Left ventricle myocardium inferior (tissue), 1 donor: ENCODE results near the gene GLA. TPM values are rescaled to one million over a fixed set of nuclear protein-coding genes. Genes with fewer than 3 reads are reported as not detected.
A peak's percentile ranks its signal among the peaks of the same experiment; 100 is the strongest.

ENCODE experiments used
- DNase-seq: peaks from one replicate; pipeline ENCODE4 v3.0.0-alpha.2; 2020
- H3K27ac ChIP-seq: fragments of 200-600 bp; replicated peaks from 2 replicates; pipeline ENCODE4 v1.8.0; 2021
- H3K27me3 ChIP-seq: fragments of 200-600 bp; 2 replicates; pipeline ENCODE4 v1.8.0; 2021; ENCODE audit warnings: low read depth
- H3K36me3 ChIP-seq: fragments of 200-600 bp; 2 replicates; pipeline ENCODE4 v1.8.0; 2021
- H3K4me1 ChIP-seq: fragments of 200-600 bp; 2 replicates; pipeline ENCODE4 v1.8.0; 2021
- H3K4me3 ChIP-seq: fragments of 200-600 bp; 2 replicates; pipeline ENCODE4 v1.8.0; 2021; ENCODE audit warnings: mild to moderate bottlenecking, moderate library complexity
- H3K9me3 ChIP-seq: fragments of 200-600 bp; replicated peaks from 2 replicates; pipeline ENCODE4 v1.8.0; 2021
- CTCF ChIP-seq: fragments of 200-600 bp; IDR thresholded peaks from 2 replicates; pipeline ENCODE4 v1.8.0; 2021; ENCODE audit warnings: antibody characterized with exemption, mild to moderate bottlenecking, borderline replicate concordance
- intact Hi-C: fragments of 100-400 bp; cut with micrococcal nuclease; formaldehyde crosslinking; loops from one replicate; pipeline ENCODE4 v1.11.0; 2022
- total RNA-seq: library from RNA; stranded (reverse); fragmentation: NEBNext Ultra II Directional; extraction: Animal tissue kit (Norgen Biotek cat#: 25700); gene quantifications from one replicate; pipeline ENCODE4 v1.2.1, GENCODE V29; 2021
- donor health status: DM: no; HTN: yes; CAD: no; lungs with severe emphysema.

The GLA gene
- total RNA-seq, 1 donor from 2014 or later: 10.8 TPM

- no peak for TF ChIP-seq CTCF
- Histone ChIP-seq H3K4me1 (peaks cover 15% of the 10 kb centered on the region), H3K27me3 (no peaks in the 10 kb centered on the region), H3K36me3 (no peaks in the 10 kb centered on the region), H3K27ac (peak overlapping the region; percentile 67), H3K9me3 (no peaks in the 10 kb centered on the region), H3K4me3 (peak overlapping the region; percentile 74)
- intact Hi-C loops: no loop called here
- no peak for DNase-seq
Measured at GRCh38 chrX:101391831-101392230, 15.9 kb downstream of the GLA start.

GRCh38 chrX:101390664-101391525 lies 16.8 kb downstream of the GLA start, which contains the start of gene RPL36A:
Gene RPL36A (plus strand): TSS chrX:101391011. CDS start chrX:101391044, 33 bp downstream.
- peak within 1 kb of the TSS; percentile 67 for H3K27ac ChIP-seq
- peak; percentile 80 for TF ChIP-seq CTCF
- no peaks in the 10 kb centered on the region for H3K9me3 ChIP-seq
- intact Hi-C loops: no loop called here
- H3K4me1 ChIP-seq: peaks cover 15% of the 10 kb centered on the region
- no peaks in the 10 kb centered on the region for H3K36me3 ChIP-seq
- H3K4me3 ChIP-seq: peak within 1 kb of the TSS; percentile 74
- DNase-seq: peak; percentile 84
- no peaks in the 10 kb centered on the region for H3K27me3 ChIP-seq

GRCh38 chrX:101388604-101389003 lies 19.1 kb downstream of the GLA start:
- H3K4me1 ChIP-seq: peaks cover 15% of the 10 kb centered on the region
- H3K27me3 ChIP-seq: no peaks in the 10 kb centered on the region
- no peak overlapping the region for H3K4me3 ChIP-seq
- intact Hi-C loops: no loop called here
- H3K9me3 ChIP-seq: no peaks in the 10 kb centered on the region
- DNase-seq: no peak
- no peaks in the 10 kb centered on the region for H3K36me3 ChIP-seq
- TF ChIP-seq CTCF: no peak
- H3K27ac ChIP-seq: no peak overlapping the region

GRCh38 chrX:101386542-101386885 lies 21.2 kb downstream of the GLA start:
- no peaks in the 10 kb centered on the region for H3K36me3 ChIP-seq
- DNase-seq: no peak
- H3K9me3 ChIP-seq: no peaks in the 10 kb centered on the region
- H3K27me3 ChIP-seq: no peaks in the 10 kb centered on the region
- peaks cover 9% of the 10 kb centered on the region for H3K4me1 ChIP-seq
- intact Hi-C loops: no loop called here
- no peak for TF ChIP-seq CTCF
- H3K27ac ChIP-seq: no peak overlapping the region
- no peak overlapping the region for H3K4me3 ChIP-seq

GRCh38 chrX:101385795-101386541 lies 21.8 kb downstream of the GLA start, which contains the start of gene BTK:
Gene BTK (minus strand): TSS chrX:101386191. CDS start chrX:101375284, 10,907 bp downstream.
- DNase-seq: no peak
- H3K9me3 ChIP-seq: no peaks in the 10 kb centered on the region
- no peaks in the 10 kb centered on the region for H3K36me3 ChIP-seq
- peaks cover 5% of the 10 kb centered on the region for H3K4me1 ChIP-seq
- no peak within 1 kb of the TSS for H3K4me3 ChIP-seq
- no peak within 1 kb of the TSS for H3K27ac ChIP-seq
- intact Hi-C loops: no loop called here
- H3K27me3 ChIP-seq: no peaks in the 10 kb centered on the region
- TF ChIP-seq CTCF: no peak
